ENCODE measurements around the gene UHRF1. TPM values are rescaled to one million over a fixed set of nuclear protein-coding genes. Genes with fewer than 3 reads are reported as not detected.

UHRF1 gene
- total and polyA plus RNA-seq, 2 of the 13 experiments (the other 11 are each of a cell fraction or from before 2014, with no cell fraction given) = 6.8 to 78.4 TPM

GRCh38 chr19:4909156-4909896 is at the start of gene UHRF1 (continued):
- TF ChIP-seq ZNF318 (CRISPR knock-in tag; IDR thresholded peaks at IDR 0.05) (no peak), ZNF20 (CRISPR knock-in tag; IDR thresholded peaks at IDR 0.05) (no peak), KLF9 (CRISPR knock-in tag; IDR thresholded peaks at IDR 0.05; ENCODE audit: low read depth) (no peak), KAT7 (CRISPR knock-in tag; IDR thresholded peaks at IDR 0.05; ENCODE audit: borderline replicate concordance) (no peak), STAT5B (CRISPR knock-in tag; IDR thresholded peaks at IDR 0.05) (no peak), THAP8 (CRISPR knock-in tag; IDR thresholded peaks at IDR 0.05; ENCODE audit: borderline replicate concordance) (no peak), MEIS2 (CRISPR knock-in tag; IDR thresholded peaks at IDR 0.05) (no peak; the same call in 1 of the 2 replicates), ZNF580 (CRISPR knock-in tag; IDR thresholded peaks at IDR 0.05; ENCODE audit: borderline replicate concordance, low read depth) (no peak), HOXA7 (CRISPR knock-in tag; IDR thresholded peaks at IDR 0.05) (no peak), PAXIP1 (CRISPR knock-in tag; conservative IDR thresholded peaks at IDR 0.05) (peak; percentile 46), YEATS4 (CRISPR knock-in tag; IDR thresholded peaks at IDR 0.05; ENCODE audit: borderline replicate concordance) (peak; percentile 3; the same call in 1 of the 2 replicates), RFX5 (IDR thresholded peaks at IDR 0.05; ENCODE audit: low read depth, low read length) (no peak), RXRB (CRISPR knock-in tag; IDR thresholded peaks at IDR 0.05; ENCODE audit: borderline replicate concordance) (no peak), POGK (CRISPR knock-in tag; conservative IDR thresholded peaks at IDR 0.05) (peak; percentile 57)
